BJ (cell line): ENCODE results near the gene INHBC. TPM values are rescaled to one million over a fixed set of nuclear protein-coding genes. Genes with fewer than 3 reads are reported as not detected.

ENCODE experiments used
- CTCF ChIA-PET: fragments of 350-600 bp; formaldehyde crosslinking; extraction: SDS; loops from one replicate; lab custom pipeline; 2021; ENCODE audit warnings: antibody characterized with exemption, inconsistent platforms; lab: Yijun Ruan, JAX
- POLR2A ChIA-PET: fragments of 300-600 bp; sonication (Branson Sonifier 250); formaldehyde crosslinking; extraction: SDS; loops from one replicate; lab custom pipeline; 2021; ENCODE audit warnings: antibody characterized with exemption; lab: Charles Lee
- DNase-seq: peaks from one replicate; pipeline ENCODE4 v3.0.0-alpha.2; 2011; ENCODE audit warnings: low read depth
- H3K27me3 ChIP-seq: 2 replicates; pipeline ENCODE4 v1.6.0; 2011; ENCODE audit warnings: low read length; ENCODE audit not compliant: control insufficient read depth, insufficient read depth
- H3K36me3 ChIP-seq: 2 replicates; pipeline ENCODE4 v1.5.1; 2011; ENCODE audit warnings: low read length; ENCODE audit not compliant: control insufficient read depth, insufficient read depth
- H3K4me3 ChIP-seq: 2 replicates; pipeline ENCODE4 v1.5.1; 2011; ENCODE audit warnings: low read depth, mild to moderate bottlenecking, control low read depth, low read length
- polyA plus RNA-seq: library from polyadenylated mRNA; depleted of rRNA; stranded (reverse); fragments of >200 nt; gene quantifications from 2 replicates; pipeline ENCODE4 v1.2.3, GENCODE V29; 2011; rRNA removed
- small RNA-seq: library from RNA; depleted of rRNA; stranded (forward); fragments of <200 nt; gene quantifications from one replicate; pipeline ENCODE3, GENCODE V24; 2012; ENCODE audit warnings: low replicate concordance, low read depth; ENCODE audit not compliant: insufficient read length
- TF ChIP-seq, protein P1 (sequence below): IDR thresholded peaks from 2 replicates; pipeline ENCODE4 v1.5.1; 2011; ENCODE audit warnings: low read depth, mild to moderate bottlenecking, control low read depth, inconsistent platforms, low read length, moderate library complexity; ENCODE audit not compliant: insufficient read depth

Gene INHBC
- polyA plus RNA-seq, 1 experiment: 0.09 TPM

DNA sequence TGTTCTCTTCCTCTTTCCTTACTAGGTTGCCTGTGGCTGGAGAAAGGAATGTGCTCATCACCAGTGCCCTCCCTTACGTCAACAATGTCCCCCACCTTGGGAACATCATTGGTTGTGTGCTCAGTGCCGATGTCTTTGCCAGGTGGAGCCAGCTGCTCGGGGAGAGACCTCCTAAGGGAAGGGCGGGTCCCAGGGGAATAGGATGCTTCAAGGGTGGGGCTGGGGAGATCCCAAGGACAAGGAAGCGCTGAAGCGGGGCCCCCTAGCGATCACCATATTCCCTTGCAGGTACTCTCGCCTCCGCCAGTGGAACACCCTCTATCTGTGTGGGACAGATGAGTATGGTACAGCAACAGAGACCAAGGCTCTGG lies 63.5 kb downstream of the INHBC start:
- Histone ChIP-seq H3K27me3 (no peaks in the 10 kb centered on the region), H3K4me3 (no peak overlapping the region), H3K36me3 (peaks cover 33% of the 10 kb centered on the region)
- ChIA-PET POLR2A (no interaction called here), CTCF (interaction anchor here (0.9 kb wide), 1 partner anchor 23 kb away, joined by 3 read pairs; no protein-coding TSS in a partner anchor)
- no peak for DNase-seq
- TF ChIP-seq, protein P1, sequence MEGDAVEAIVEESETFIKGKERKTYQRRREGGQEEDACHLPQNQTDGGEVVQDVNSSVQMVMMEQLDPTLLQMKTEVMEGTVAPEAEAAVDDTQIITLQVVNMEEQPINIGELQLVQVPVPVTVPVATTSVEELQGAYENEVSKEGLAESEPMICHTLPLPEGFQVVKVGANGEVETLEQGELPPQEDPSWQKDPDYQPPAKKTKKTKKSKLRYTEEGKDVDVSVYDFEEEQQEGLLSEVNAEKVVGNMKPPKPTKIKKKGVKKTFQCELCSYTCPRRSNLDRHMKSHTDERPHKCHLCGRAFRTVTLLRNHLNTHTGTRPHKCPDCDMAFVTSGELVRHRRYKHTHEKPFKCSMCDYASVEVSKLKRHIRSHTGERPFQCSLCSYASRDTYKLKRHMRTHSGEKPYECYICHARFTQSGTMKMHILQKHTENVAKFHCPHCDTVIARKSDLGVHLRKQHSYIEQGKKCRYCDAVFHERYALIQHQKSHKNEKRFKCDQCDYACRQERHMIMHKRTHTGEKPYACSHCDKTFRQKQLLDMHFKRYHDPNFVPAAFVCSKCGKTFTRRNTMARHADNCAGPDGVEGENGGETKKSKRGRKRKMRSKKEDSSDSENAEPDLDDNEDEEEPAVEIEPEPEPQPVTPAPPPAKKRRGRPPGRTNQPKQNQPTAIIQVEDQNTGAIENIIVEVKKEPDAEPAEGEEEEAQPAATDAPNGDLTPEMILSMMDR: no peak

DNA sequence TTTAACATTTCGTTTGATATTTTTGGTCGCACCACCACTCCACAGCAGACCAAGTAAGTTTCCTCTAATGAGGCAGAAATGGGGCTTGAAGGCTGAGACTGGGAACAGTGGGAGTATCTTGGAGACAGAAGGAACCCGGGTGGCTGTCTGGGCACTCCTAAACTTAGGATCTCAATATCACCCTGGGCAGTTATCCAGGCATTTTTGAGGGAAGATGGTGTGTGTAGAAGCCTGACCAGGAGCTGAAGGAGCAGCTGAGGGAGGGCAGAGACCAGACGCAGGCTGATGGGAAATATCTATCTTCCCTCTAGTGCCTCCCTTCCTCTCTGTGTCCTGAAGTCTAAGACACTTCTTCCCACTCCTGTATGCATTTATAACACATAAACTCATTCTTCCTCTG lies 64.0 kb downstream of the INHBC start:
- ChIA-PET CTCF (no interaction called here), POLR2A (no interaction called here)
- Histone ChIP-seq H3K36me3 (peaks cover 33% of the 10 kb centered on the region), H3K4me3 (no peak overlapping the region), H3K27me3 (no peaks in the 10 kb centered on the region)
- TF ChIP-seq, protein P1: no peak
- no peak for DNase-seq

DNA sequence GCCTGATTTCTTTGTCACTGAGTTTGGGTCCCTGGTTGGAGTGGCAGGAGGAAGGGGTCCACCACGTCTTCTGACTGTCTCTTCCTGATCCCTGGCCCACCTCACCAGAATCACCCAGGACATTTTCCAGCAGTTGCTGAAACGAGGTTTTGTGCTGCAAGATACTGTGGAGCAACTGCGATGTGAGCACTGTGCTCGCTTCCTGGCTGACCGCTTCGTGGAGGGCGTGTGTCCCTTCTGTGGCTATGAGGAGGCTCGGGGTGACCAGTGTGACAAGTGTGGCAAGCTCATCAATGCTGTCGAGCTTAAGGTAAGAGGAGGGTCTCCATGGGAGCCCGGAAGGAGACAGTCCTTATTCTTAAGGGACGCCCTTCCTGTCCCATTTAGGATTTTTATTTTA lies 65.6 kb downstream of the INHBC start:
- no peak for DNase-seq
- Histone ChIP-seq H3K27me3 (no peaks in the 10 kb centered on the region), H3K36me3 (peaks cover 40% of the 10 kb centered on the region), H3K4me3 (no peak overlapping the region)
- CTCF ChIA-PET: no interaction called here
- TF ChIP-seq, protein P1: no peak
- POLR2A ChIA-PET: no interaction called here

Small RNA genes within 50 kb of the gene (small RNA-seq; reads per million reads assigned to genes)
- gene RNU6-879P: not detected

Other genes starting within 250 kb of the INHBC start
- 1.4 and 2.8 TPM in 2 replicates for gene NXPH4, start 218.0 kb upstream of the INHBC start, polyA plus RNA-seq
- gene SHMT2, start 205.1 kb upstream of the INHBC start, polyA plus RNA-seq: 299 and 550 TPM in 2 replicates
- gene STAC3, start 183.6 kb upstream of the INHBC start, polyA plus RNA-seq: 0.12 and 0.48 TPM in 2 replicates
- gene R3HDM2, start 3.7 kb upstream of the INHBC start, polyA plus RNA-seq: 12.6 and 27.4 TPM in 2 replicates
- 23.1 and 23.9 TPM in 2 replicates for gene INHBE, start 20.5 kb downstream of the INHBC start, polyA plus RNA-seq
- gene GLI1, start 25.0 kb downstream of the INHBC start, polyA plus RNA-seq: 5.9 and 9.0 TPM in 2 replicates
- gene ARHGAP9, start 45.1 kb downstream of the INHBC start, polyA plus RNA-seq: 0.98 and 1.0 TPM in 2 replicates
- gene MARS1, start 53.3 kb downstream of the INHBC start, polyA plus RNA-seq: 280 and 378 TPM in 2 replicates
- gene DDIT3, start 85.7 kb downstream of the INHBC start, polyA plus RNA-seq: 65.4 and 78.1 TPM in 2 replicates
- gene MBD6, start 88.0 kb downstream of the INHBC start, polyA plus RNA-seq: 5.6 and 8.3 TPM in 2 replicates
- 133 and 167 TPM in 2 replicates for gene DCTN2, start 112.4 kb downstream of the INHBC start, polyA plus RNA-seq
- gene KIF5A, start 115.3 kb downstream of the INHBC start, polyA plus RNA-seq: 0.50 and 0.64 TPM in 2 replicates
- gene PIP4K2C, start 156.4 kb downstream of the INHBC start, polyA plus RNA-seq: 24.3 and 30.1 TPM in 2 replicates
- gene DTX3, start 170.0 kb downstream of the INHBC start, polyA plus RNA-seq: 18.7 and 26.0 TPM in 2 replicates
- 18.0 and 26.0 TPM in 2 replicates for gene ARHGEF25, start 176.7 kb downstream of the INHBC start, polyA plus RNA-seq
- gene B4GALNT1, start 198.4 kb downstream of the INHBC start, polyA plus RNA-seq: 1.2 and 2.7 TPM in 2 replicates